Measurements from ENCODE around the gene CUX1.

- TF ChIP-seq MAX (IDR thresholded peaks at IDR 0.05) (no peak), CEBPB (IDR thresholded peaks at IDR 0.05) (no peak), EP300 (IDR thresholded peaks at IDR 0.05; ENCODE audit: borderline replicate concordance) (no peak), TCF12 (IDR thresholded peaks at IDR 0.05; ENCODE audit: low read depth) (no peak), RAD21 (IDR thresholded peaks at IDR 0.05; ENCODE audit: low read depth) (no peak), REST (IDR thresholded peaks at IDR 0.05; ENCODE audit: low read depth) (no peak), ZBTB7A (IDR thresholded peaks at IDR 0.05; ENCODE audit: low read depth) (no peak), EGR1 (IDR thresholded peaks at IDR 0.05) (no peak), TAF1 (IDR thresholded peaks at IDR 0.05; ENCODE audit: low read depth) (no peak), TEAD4 (IDR thresholded peaks at IDR 0.05) (no peak), FOXM1 (IDR thresholded peaks at IDR 0.05; ENCODE audit: borderline replicate concordance, low read depth) (no peak), USF1 (IDR thresholded peaks at IDR 0.05) (no peak), NFIC (IDR thresholded peaks at IDR 0.05) (no peak)
Measured at GRCh38 chr7:101843293-101844271, 26.2 kb downstream of the CUX1 start.
